ENCODE data around the gene OR14I1.

OR14I1 gene

DNA sequence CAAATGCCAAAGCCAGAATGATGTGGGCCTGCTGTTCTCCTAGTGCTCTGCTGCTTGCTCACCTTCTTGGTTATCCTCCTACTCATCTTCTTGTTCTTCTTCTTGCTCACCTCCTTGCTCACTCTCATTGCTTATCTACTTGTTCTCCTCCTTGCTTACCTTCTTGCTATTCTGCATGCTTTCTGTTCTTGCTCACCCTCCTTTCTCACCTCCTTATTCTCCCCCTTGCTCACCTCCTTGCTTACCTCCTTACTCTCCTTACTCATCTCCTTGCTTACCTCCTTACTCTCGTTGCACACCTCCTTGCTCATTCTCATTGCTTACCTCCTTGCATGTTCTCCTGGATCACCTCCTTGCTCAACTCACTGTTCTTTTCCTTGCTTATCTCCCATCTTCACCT, at the start of gene OR14I1:
Gene OR14I1 (minus strand): TSS at position 53 of the 400 bp plus-strand sequence.
- no peak for DNase-seq (ENCODE audit: low read depth in 2 of 3, low spot score in 1 of 3)

DNA sequence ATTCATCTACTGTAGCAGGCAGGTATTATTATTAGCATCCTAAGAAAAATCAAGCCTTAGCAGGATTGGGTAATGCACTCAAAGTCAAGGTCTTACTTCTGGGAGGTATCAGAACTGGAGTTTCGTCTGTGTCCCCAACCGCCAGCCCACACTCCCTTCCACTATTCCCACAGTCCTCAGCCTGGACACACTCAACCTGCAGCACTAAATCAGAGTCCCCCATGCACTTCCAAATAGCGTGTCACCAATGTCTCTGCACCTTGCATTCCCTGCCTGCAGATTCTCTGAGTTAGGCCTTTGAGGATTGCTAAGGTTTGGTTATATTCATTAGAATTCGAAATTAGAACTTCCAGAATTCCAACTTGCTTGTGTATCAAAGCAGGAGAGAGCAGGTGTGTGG, 49.1 kb upstream of the OR14I1 start:
- no peak for DNase-seq (ENCODE audit: low read depth in 2 of 3, low spot score in 1 of 3)

DNA sequence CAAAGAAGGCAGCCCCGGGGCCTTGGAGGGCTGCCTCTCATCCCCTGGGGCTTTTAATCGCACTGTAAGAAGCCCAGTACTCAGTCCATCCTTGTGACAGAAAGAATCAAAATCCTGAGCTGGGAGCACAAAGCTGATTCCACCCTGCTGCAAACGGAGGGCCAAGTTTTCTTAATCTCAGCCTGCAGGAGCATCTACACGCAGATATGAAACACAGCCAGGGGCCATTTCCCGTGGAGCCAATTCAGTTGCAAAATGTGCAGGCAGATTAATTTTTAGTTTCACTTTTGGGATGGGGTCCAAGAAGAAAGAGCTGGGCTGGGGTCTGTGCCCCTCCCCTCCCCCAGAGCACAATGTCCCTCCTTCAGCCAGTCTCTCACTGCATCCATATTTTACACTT, 48.6 kb upstream of the OR14I1 start:
- no peak for DNase-seq (ENCODE audit: low read depth in 2 of 3, low spot score in 1 of 3)

DNA sequence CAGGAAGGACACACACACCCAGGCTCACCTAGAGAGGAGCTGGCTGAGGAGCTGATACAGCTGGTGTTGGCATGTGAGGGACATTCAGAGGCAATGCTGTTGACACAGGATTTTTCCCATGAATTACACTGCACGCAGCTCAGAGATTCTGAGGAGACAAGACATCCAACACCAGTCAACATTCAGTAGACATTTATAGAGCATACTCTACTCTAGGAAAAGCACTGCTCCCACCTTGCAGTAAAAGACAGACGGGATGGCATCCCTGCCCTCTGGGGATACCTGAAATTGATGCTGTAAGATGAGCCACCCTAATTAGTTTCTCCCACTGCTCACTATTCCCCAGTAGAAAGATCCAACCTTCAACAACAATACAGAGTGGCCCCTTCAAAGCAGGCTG, 47.9 kb upstream of the OR14I1 start:
- no peak for DNase-seq (ENCODE audit: low read depth in 2 of 3, low spot score in 1 of 3)

DNA sequence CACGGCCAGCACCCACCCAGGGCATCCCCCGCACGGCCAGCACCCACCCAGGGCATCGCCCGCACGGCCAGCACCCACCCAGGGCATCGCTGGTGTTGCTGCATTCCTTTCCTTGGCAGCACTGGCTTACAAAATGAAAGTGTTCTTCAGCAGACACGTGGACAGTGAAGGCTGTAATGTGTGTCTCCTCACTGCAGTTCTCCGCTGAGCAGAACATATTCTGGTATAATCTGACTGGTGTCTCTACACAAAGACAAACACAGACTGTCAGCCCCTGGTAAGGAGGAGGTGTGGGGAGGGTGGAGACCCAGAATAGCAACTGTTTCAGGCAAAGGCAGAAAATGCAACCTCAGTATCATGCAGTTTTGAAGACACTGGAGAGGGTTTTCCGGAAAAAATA, 45.6 kb upstream of the OR14I1 start:
- no peak for DNase-seq (ENCODE audit: low read depth in 2 of 3, low spot score in 1 of 3)

DNA sequence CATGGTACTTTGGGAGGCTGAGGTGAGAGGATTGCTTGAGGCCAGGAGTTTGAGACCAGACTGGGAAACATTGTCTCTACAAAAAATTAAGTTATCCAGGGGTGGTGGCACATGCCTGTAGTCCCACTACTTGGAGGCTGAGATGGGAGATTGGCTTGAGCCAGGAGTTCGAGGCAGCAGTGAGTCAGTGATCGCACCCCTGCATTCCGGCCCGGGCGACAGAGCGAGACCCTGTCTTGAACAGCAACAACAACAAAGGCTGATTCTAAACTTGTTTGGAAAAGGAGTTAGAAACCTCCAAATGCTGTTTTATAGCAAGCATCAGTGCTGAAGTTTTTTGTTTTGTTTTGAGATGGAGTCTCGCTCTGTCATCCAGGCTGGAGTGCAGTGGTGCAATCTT, 38.3 kb upstream of the OR14I1 start:
- no peak for DNase-seq (ENCODE audit: low read depth in 2 of 3, low spot score in 1 of 3)

DNA sequence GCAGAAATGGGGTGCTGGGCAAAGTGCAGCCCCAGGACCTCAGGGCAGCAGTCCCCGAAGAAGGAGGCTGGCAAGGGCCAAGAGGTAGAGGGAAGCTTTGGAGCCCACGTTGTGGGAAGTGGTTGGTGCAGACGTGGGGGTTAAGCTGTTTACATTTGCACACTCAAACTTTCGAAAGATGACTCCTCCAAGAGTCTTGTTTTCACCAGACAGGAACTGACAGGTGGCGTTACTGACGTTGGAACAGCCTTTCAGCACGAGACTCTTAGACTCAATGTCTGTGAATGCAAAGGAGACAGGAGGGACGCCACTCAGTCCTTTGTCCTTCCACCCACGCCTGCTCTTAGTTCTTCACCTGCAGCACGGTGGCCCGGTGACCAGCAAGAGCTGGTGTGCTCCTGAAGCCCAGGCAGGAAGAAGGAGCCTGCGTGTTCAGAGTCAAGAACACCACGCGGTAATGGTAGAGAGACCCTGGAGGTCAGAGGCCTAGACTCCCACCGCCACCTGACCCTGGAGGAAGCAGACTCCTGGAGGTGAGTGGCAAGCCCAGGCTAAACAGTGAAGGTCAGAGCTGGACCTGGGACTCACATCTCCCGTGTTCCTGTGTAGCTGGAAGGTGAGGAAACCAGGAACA, 37.1 kb upstream of the OR14I1 start:
- DNase-seq (ENCODE audit: low read depth in 2 of 3, low spot score in 1 of 3), result no peak

DNA sequence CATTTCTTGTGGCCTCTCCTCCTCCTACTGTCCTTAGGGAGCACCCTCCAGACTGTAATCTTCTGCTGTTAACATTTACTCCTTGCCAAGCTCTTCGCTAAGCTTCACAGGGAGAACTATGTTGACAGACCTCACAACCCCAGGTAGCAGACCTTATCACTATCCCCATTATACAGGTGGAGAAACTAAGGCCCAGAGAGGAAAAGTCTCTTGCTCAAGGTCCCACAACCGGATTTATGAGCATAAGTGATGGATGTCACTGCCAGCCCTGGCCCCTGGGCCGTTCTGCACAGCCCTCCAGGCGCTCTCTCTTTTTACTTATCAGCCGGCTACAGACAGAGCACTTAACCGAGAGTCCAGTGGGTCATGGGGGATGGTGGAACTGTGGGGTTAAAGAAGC, 34.9 kb upstream of the OR14I1 start:
- DNase-seq (ENCODE audit: low read depth in 2 of 3, low spot score in 1 of 3), result no peak

DNA sequence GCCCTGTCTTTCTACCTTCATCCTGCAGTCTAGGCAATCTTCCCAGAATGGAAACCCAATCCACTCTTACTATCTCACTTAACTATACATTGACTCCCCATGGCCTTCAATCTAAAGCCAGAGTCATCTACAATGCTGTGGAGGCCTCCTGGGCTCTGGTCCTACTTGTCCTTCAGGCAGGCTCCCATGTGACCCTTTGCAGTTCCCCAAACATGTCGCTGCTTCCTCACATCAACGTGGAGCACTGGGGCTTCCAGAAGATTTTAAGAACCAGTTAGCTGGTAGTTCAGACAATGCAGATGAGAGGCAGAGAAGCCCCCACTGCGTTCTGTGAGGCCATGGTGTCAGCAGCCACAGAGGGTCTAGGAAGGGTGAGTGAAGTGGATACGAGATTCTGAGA, 34.4 kb upstream of the OR14I1 start:
- no peak for DNase-seq (ENCODE audit: low read depth in 2 of 3, low spot score in 1 of 3)

DNA sequence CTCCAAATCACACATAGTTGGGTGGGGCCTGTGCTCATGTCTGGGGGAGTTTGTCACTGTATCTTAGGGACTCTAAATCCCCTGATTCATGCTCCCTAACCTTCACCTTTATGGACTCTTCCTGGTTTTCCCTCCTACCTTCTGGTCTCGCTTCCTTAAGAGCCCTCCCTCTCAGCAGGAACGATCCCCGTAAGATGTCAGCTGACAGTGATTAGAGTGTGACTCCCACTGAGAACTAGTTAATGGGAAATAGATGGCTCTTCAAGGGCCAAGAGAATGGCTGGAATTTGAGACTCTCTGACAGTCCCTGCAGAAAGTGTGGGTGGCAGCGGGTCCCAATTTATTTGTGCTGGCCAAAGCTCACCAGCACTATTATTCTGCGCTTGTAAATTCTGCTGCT, 31.0 kb upstream of the OR14I1 start:
- no peak for DNase-seq (ENCODE audit: low read depth in 2 of 3, low spot score in 1 of 3)

DNA sequence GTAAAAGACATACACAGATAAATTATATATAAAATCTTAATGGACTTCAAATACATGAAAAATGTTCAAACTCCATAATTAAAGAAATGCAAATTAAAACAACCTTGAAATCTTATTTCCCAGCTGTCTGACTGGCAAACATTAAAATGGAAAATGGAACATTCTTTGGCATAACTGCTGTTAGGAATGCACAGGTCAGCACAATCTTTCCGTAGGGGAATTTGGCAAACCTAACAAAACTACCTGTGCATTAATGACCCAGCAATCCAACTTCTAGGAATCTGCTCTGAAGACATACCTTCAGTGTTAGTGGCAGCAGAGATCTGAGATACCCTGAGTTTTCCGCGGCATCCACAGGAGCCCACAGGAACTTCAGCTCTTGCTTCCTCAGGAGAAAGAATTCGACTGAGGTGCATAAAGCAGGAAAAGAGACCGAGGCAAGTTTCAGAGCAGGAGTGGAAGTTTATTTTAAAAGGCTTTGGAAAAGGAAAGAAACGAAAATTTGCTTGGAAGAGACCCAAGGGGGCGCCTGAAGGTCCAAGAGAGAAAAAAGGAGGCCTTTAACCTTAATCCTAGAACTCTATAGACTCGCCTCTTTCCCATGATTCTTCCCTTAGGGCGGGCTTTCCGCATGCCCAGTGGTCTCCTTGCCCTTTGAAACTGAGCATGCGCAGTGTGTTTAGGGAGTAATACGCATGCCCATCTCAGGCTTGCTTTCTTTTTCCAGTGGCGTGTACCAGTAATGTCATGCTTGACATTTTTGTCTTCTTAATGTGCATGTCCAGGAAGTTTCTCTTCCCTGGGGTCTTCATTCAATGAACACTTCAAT, 28.2 kb upstream of the OR14I1 start:
- DNase-seq (ENCODE audit: low read depth in 2 of 3, low spot score in 1 of 3), result no peak

DNA sequence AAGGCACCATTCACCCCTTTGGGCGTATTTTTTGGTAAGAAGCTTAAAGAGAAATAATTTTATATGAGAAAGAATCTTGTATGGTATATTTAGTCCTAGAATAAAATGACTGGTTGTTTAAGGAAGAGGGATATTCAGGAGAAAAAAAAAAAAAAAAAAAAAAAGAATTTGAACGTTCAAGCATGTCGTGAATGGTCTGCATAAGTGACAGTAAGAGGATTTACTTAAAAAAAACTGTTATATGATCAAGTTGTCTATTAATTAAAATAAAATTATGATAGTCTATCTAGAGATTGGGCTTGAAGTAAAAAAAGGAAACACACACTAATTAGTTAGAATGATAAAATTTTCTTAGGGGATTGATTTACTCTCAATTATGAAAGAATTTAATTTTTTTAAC, 11.7 kb upstream of the OR14I1 start:
- no peak for DNase-seq (ENCODE audit: low read depth in 2 of 3, low spot score in 1 of 3)

DNA sequence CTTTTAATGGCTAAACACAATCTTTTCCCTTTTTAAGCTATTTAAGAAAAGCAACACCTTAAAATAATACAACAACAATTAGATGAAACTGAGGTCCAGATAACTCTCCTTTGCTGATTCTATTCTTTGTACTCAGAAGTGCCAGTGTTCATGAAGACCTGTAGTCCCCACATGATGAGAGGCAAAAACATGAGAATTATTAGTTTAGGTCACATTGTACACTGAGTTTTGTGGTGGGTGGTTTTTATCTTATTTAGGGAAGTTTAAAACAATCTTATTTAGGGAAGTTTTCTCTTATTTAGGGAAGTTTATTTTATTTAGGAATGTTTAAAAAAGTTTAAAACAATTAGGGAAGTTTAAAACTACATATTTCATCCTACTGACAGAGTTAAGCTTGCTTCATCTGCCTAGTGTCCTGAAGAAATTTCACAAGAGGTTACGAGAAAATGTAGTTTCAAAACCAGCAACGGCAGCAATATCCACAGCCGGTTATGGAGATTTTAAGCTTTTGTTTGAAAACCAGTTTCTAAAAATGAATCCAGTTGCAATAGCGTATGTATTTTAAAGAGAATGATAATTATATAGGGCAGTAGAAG, 7.8 kb upstream of the OR14I1 start:
- DNase-seq (ENCODE audit: low read depth in 2 of 3, low spot score in 1 of 3), result no peak

DNA sequence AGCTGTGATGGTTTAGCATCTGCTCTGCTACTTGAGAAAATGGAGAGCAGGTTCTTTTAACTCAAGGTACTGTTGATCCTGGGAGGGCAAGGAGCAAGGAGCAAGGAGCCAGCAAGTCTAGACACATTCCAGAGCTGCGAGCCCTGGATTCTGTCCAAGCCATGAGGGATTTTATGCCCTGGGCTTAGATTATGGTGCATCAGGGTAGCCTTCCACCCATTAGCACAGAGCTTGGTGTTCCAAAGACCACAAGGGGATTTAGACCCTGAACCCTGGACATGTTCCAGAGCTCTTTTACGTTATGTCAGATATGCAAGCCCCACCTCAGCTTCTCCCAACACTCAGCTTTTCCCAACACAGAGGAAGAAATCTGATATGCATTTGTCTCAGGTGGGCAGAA, 2.0 kb upstream of the OR14I1 start:
- DNase-seq (ENCODE audit: low read depth in 2 of 3, low spot score in 1 of 3), result no peak

DNA sequence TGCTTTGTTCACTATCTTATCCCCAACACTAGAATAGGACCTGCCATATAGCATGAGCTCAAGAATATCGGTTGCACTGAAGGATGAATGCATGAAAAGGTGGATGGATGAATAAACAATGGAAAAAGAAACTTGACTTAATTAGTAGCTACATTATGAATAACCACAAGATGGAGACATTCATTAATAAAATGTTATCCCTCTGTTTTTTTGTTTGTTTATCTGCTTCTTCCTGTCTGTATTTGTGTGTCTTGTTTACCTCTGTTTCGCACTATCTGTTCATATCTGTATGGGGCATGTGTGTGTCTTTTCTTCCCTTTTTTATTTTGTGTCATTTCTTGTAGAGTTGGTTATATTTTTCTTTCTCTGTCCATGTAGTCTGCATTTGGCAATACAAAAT, 1.1 kb upstream of the OR14I1 start:
- no peak for DNase-seq (ENCODE audit: low read depth in 2 of 3, low spot score in 1 of 3)

DNA sequence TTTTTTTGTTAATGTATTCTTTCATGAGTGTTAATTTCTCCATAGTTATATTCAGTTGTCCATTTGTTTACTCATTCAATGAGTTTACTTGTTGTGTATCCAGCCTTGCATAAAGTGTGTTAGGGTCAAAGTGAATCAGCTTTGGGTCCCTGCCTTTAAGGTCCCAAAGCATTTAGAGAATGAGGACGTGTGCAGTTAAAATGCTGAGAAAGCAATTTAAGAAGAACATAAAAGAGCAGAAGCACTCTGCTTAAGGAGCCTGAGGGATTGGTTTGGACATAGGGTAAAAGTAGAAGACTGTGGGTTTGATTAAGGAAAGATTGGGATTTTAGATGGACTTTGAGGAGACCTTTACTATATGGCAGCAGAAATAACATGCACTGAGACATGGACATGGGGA, 3.5 kb downstream of the OR14I1 start:
- DNase-seq (ENCODE audit: low read depth in 2 of 3, low spot score in 1 of 3), result no peak

DNA sequence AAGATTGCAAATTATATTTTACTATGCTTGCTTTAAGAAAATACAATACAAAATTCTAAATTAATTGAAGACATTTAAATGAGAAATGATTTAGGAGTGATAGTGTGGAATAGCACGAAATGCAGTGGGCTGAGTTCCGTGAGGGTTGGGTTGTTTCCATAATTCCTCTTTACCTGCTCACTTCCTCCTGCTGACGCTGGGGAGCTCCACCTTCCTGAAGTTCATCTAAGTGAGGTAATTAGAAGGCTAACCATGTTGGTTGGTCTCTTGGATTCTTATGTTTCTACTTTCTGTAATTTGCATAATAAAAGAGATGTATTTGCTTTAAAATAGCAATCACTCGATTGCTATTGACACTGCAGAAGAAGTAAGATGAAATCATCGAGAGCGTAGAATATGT, 4.7 kb downstream of the OR14I1 start:
- no peak for DNase-seq (ENCODE audit: low read depth in 2 of 3, low spot score in 1 of 3)

DNA sequence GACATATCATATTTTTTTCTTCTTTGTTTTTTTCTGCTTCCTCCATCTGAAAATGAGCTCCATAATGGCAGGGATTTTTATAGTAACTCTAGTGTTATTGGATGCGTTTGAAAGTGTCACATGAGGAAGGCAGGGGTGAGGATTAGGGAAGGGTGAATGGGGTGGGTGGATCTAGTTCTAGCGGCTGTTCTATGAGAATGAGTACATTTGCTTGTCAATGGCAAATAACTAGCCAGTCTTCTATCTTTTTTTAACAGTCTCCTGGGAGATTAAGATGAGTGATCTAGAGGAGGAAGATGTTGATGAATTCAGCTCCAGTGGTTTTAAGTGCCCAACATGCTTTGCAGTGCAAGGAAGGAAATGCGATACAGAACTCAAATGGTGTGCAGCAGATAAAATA, 5.8 kb downstream of the OR14I1 start:
- no peak for DNase-seq (ENCODE audit: low read depth in 2 of 3, low spot score in 1 of 3)

DNA sequence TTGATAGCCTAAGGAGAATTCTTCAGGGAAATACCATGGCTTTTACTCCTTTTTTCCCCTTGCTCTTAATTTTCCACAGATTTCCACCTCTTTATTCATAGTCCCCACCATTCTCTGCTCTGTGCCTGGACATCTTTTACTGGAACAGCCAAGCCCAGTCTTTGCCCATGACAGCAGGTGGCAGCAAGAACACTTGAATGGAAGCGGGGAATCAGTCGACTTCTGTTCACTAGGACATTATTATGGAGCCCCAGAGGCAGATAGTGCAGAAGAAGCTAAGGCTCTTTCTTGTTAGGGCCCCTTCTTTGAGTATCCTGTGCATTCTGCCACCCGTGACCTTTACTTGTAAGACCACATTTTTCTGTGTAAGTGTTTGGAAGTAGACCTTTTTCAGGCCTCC, 6.3 kb downstream of the OR14I1 start:
- no peak for DNase-seq (ENCODE audit: low read depth in 2 of 3, low spot score in 1 of 3)

DNA sequence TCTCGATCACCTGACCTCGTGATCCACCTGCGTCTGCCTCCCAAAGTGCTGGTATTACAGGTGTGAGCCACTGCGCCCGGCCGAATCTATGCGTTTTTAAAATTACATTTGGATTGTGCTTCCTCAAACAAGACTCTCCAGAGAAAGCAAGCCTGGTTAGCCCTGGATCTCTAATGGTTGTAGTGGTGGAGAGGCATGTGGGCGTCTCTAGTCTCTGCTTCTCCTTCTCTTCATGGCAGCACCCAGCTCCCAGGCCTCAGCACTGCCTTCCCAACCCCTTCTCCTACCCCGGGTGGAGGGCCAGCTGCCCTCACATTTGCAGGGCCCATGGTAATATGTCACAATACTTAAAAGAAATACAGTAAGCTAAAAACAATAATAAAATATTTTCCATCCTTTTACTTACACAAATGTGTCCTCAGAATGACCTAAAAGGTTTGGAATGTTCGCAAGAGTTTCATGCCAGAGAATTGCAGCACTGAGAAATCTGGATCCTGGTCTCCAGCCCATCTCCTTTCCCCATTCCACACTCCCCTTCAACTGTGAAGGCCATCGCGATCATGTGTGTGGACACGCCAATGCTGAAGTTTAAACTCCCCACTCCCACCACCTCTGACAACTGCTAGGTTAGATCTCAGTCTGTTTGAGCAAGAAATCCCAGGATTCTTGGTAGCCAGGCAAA, 7.0 kb downstream of the OR14I1 start:
- no peak for DNase-seq (ENCODE audit: low read depth in 2 of 3, low spot score in 1 of 3)

DNA sequence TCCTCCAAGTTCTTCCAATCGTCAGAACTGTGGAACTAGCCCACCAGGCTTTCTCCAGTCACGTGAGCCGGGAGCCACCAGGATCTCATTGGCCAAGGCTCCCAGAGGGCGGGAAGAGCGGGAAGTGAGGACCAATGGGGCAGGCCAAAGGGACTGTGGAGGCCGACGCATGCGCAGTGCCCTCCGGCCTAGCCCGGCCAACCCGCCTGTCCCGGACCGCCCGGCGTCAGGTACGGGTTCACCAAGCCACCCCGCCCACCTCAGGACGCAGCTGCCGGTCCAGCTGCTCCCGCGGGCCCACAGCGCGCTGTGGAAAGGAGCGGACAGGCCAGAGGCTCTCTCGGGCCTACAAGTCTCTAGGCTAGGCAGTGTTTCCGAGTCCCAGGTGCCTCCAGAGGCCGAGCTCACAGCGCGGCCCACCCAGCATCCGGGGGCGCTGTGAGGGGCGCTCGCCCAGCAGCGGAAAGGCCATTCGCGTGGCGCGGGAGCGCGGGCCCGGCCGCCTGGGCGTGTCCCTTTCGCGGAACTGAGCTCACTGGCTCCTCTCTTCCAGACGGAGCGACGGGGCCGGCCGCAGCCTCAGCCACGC, 10.9 kb downstream of the OR14I1 start:
- DNase-seq (ENCODE audit: low read depth in 2 of 3, low spot score in 1 of 3), result no peak
